ENCODE measurements around the gene SENP5.
"Not testable (repeated sequence)": the region's sequence is repeated elsewhere in the genome, so short reads cannot be mapped to it uniquely, and the experiment has no call there.

SENP5 gene

GRCh38 chr3:196942226-196942914 is 74.7 kb downstream of the SENP5 start, which contains the start of gene NCBP2:
Gene NCBP2, minus strand, starts transcription at chr3:196942528. Its CDS starts 25 bp downstream, at chr3:196942503.
- peak; percentile 98 for DNase-seq

DNA sequence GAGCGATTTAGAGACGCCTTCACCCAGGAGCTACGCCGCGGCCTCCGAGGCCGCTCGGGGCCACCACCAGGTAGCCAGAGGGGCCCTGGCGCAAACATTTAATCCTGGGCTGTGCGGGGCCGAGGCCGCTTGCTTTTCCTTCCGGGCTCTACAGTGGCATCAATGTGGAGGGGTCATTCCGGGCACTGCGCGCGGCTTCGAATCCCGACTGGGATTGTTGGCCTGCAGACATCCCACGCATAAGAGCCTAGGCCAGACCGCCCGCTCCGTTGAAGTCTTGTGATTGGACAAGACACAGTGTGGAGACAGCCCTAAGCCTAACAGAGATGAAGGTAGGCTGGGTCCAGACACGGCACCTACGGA is 75.2 kb downstream of the SENP5 start:
- DNase-seq: no peak

- DNase-seq: not testable (repeated sequence)
Measured at GRCh38 chr3:196944037-196944790, 76.5 kb downstream of the SENP5 start.

- no peak for DNase-seq
Measured at GRCh38 chr3:196947136-196947859, 79.6 kb downstream of the SENP5 start.

DNA sequence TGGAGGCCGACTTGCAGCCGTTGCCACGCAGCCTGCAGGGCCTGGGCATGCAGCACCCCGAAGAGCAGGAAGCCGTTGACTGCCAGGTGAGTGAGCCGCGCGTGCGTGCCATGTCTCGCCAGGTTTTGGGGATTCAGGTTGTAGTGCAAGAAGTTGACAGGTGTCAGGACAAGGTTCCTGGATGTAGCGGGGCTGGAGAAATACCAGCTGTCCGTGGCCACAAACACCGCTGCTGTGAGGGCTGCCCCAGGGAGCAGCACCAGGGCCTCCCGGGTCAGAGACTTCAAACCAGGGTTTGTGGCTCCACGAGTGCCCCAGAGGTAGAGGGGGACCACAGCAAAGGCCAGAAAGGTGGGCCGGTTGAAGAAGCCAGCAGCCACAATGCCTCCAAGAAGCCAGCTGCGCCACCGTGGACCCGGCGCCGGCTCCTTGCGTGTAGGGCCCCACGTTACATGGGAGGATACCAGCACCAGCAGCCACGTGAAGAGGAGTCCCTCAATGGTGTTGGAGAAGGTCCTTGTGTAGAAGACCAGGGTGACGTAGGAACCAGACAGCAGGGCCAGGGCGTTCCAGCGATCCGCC is 80.2 kb downstream of the SENP5 start:
- no peak for DNase-seq

DNA sequence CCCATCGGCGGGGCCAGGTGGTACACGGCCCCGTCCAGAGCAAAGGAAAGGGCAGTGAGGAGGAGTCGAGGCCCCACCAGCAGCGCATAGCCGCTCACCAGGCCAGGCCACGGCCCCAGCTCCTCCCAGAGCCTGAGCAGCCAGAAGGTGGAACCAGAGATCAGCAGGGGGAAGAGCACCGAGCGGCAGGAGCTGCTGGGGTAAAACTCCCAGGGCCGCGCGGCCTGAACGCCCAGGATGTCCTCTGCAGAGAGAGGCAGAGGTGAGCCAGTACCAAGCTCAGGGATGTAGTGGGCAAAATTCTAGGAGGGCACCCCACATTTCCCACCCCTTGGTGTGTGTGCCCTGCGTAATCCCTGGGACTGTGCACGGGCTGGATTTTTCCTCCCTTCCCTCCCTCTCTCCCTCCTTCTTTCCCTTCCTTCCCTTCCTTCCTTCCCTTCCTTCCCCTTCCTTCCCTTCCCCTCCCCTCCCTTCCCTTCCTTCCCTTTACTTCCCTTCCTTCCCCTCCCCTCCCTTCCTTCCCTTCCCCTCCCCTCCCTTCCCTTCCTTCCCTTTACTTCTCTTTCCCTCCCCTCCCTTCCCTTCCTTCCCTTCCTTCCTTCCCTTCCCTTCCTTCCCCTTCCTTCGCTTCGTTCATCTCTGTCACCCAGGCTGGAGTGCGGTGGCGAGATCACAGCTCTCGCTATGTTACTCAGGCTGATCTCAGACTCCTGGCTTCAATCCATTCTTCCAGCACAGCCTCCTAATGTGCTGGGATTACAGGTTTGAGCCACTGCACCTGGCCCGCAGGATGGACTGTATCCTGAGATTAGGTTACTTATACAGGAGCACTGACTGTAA is 80.9 kb downstream of the SENP5 start:
- peak; percentile 8 for DNase-seq

DNA sequence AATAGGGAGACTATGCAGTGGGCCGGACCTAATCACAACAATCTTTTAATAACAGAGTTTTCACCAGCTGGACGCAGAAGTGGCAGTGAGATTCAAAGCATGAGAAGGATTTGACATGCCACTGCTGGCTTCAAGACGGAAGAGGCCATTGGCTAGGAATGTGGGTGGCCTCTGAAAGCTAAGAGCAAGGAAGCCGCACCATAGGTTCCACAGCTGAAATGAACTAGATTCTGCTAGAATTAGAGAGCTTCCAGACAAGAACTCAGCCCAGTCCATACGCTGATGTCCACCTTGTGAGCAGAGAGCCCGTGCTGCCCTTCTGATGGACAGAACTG is 81.5 kb downstream of the SENP5 start:
- no peak for DNase-seq

- no peak for DNase-seq
Measured at GRCh38 chr3:196949750-196950149, 82.0 kb downstream of the SENP5 start.

DNA sequence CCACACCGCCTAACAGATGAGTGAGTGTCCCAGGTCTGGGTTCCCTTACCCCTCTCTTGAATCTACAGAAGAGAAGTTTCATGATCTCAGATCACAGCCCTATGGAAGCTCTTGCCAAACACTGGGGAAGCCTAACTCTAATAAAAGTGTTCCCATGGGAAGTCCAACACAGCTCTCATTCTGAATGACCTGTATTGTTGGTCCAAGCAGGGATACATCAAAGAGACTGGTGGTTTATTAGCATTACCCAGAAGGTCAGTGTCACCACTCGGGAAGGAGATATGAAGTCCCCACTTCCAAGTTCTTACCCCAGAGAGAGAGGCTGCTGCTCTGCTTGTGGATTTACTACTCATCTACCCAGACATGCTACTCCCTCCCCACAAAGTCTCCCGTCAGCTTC is 83.7 kb downstream of the SENP5 start:
- no peak for DNase-seq

GRCh38 chr3:196954832-196955231 is 87.1 kb downstream of the SENP5 start:
- DNase-seq: no peak

- no peak for DNase-seq
Measured at GRCh38 chr3:196962108-196962929, 94.6 kb downstream of the SENP5 start.

- DNase-seq: no peak
Measured at GRCh38 chr3:196962930-196963630, 95.4 kb downstream of the SENP5 start.

DNA sequence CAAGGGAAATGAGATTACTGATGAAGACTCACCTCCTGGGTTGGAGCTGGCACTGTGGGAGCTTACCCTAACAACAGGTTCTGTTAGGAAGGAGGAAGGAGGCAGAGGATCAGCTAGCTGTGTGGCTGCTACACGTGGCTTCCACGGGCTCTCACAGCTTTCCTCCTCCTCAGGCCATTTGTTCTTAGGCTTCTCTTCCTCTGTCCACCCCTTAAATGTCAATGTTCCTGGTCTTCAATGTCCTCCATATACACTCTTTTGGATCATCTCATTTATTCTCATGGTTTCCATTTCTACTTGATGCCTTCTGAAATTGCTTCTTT is 95.9 kb downstream of the SENP5 start:
- no peak for DNase-seq

GRCh38 chr3:196965112-196965803 is 97.5 kb downstream of the SENP5 start:
- no peak for DNase-seq

- DNase-seq: no peak
Measured at GRCh38 chr3:196965804-196966173, 98.1 kb downstream of the SENP5 start.

GRCh38 chr3:196966526-196967401 is 99.0 kb downstream of the SENP5 start:
- no peak for DNase-seq

GRCh38 chr3:196967412-196968232 is 99.9 kb downstream of the SENP5 start:
- DNase-seq: no peak
